MM.1S (cell line): Measurements from ENCODE around the gene TEX10.

Experiments
- DNase-seq: peaks from one replicate; pipeline ENCODE4 v3.0.0-alpha.2; 2015
- H2AFZ ChIP-seq: fragments of 300-600 bp; sonication (generic); 2 replicates; pipeline ENCODE4 v1.6.0; 2016; ENCODE audit warnings: antibody characterized with exemption, low read length
- H3F3A ChIP-seq: fragments of 300-600 bp; sonication (generic); 2 replicates; pipeline ENCODE4 v1.6.1; 2016; ENCODE audit warnings: mild to moderate bottlenecking, antibody characterized with exemption, low read length, moderate library complexity, mixed read lengths; ENCODE audit not compliant: insufficient read depth
- H3K27ac ChIP-seq: fragments of 300-600 bp; sonication (generic); 2 replicates; pipeline ENCODE4 v1.5.1; 2016; ENCODE audit warnings: mild to moderate bottlenecking, low read length
- H3K27me3 ChIP-seq: fragments of 300-600 bp; sonication (generic); replicated peaks from 2 replicates; pipeline ENCODE4 v1.6.0; 2016; ENCODE audit warnings: low read length; ENCODE audit not compliant: insufficient read depth
- H3K36me3 ChIP-seq: fragments of 300-600 bp; sonication (generic); replicated peaks from 2 replicates; pipeline ENCODE4 v1.6.1; 2016; ENCODE audit warnings: mild to moderate bottlenecking, low read length, mixed read lengths; ENCODE audit not compliant: insufficient read depth
- H3K4me1 ChIP-seq: fragments of 300-600 bp; sonication (generic); 2 replicates; pipeline ENCODE4 v1.6.1; 2016; ENCODE audit warnings: low read length, mixed read lengths
- H3K4me2 ChIP-seq: fragments of 300-600 bp; sonication (generic); 2 replicates; pipeline ENCODE4 v1.6.0; 2016; ENCODE audit warnings: low read depth, low read length
- H3K4me3 ChIP-seq: fragments of 300-600 bp; sonication (generic); 2 replicates; pipeline ENCODE4 v1.5.1; 2016; ENCODE audit warnings: low read length, mixed read lengths
- H3K79me2 ChIP-seq: fragments of 300-600 bp; sonication (generic); 2 replicates; pipeline ENCODE4 v1.6.1; 2016; ENCODE audit warnings: mixed run types, low read length, mixed read lengths
- H3K9ac ChIP-seq: fragments of 300-600 bp; sonication (generic); 2 replicates; pipeline ENCODE4 v1.6.1; 2016; ENCODE audit warnings: low read length, mixed read lengths
- H3K9me2 ChIP-seq: fragments of 300-600 bp; sonication (generic); replicated peaks from 2 replicates; pipeline ENCODE4 v1.6.1; 2016; ENCODE audit warnings: mild to moderate bottlenecking, low read length, mixed read lengths; ENCODE audit not compliant: insufficient read depth
- H3K9me3 ChIP-seq: fragments of 300-600 bp; sonication (generic); replicated peaks from 2 replicates; pipeline ENCODE4 v1.6.1; 2016; ENCODE audit warnings: mild to moderate bottlenecking, low read length, mixed read lengths; ENCODE audit not compliant: insufficient read depth
- H4K20me1 ChIP-seq: fragments of 300-600 bp; sonication (generic); 2 replicates; pipeline ENCODE4 v1.6.1; 2016; ENCODE audit warnings: mild to moderate bottlenecking, low read length, moderate library complexity, mixed read lengths; ENCODE audit not compliant: insufficient read depth
- EZH2 ChIP-seq: fragments of 300-600 bp; sonication (generic); optimal IDR thresholded peaks from 2 replicates; pipeline ENCODE3; 2017; ENCODE audit warnings: low read depth, mild to moderate bottlenecking, antibody characterized with exemption, low read length, mixed read lengths
- EZH2phosphoT487 ChIP-seq: fragments of 300-600 bp; sonication (generic); IDR thresholded peaks from 2 replicates; pipeline ENCODE4 v1.6.1; 2018; ENCODE audit warnings: antibody characterized with exemption, low read length
- TF ChIP-seq, protein P1 (sequence below): fragments of 300-600 bp; sonication (generic); IDR thresholded peaks from 2 replicates; pipeline ENCODE4 v1.5.1; 2016; ENCODE audit warnings: antibody characterized with exemption, low read length, mixed read lengths

The TEX10 gene

DNA sequence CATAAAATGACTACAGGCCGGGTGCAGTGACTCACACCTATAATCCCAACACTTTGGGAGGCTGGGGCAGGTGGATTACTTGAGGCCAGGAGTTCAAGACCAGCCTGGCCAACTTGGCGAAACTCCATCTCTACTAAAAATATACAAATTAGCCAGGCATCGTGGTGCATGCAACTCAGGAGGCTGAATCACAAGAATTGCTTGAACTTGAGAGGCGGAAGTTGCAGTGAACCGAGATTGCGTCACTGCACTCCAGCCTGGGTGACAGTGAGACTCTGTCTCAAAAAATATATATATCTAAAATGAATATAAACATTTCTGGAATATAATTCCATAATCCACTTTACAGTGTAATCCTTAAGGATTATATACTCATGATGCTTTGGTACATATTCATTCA is 66.5 kb downstream of the TEX10 start:
- DNase-seq, result no peak
- no peak for TF ChIP-seq EZH2phosphoT487
- no peak for TF ChIP-seq EZH2
- TF ChIP-seq, protein P1, sequence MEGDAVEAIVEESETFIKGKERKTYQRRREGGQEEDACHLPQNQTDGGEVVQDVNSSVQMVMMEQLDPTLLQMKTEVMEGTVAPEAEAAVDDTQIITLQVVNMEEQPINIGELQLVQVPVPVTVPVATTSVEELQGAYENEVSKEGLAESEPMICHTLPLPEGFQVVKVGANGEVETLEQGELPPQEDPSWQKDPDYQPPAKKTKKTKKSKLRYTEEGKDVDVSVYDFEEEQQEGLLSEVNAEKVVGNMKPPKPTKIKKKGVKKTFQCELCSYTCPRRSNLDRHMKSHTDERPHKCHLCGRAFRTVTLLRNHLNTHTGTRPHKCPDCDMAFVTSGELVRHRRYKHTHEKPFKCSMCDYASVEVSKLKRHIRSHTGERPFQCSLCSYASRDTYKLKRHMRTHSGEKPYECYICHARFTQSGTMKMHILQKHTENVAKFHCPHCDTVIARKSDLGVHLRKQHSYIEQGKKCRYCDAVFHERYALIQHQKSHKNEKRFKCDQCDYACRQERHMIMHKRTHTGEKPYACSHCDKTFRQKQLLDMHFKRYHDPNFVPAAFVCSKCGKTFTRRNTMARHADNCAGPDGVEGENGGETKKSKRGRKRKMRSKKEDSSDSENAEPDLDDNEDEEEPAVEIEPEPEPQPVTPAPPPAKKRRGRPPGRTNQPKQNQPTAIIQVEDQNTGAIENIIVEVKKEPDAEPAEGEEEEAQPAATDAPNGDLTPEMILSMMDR, result no peak
- Histone ChIP-seq H3F3A (no peaks in the 10 kb centered on the region), H3K27me3 (no peaks in the 10 kb centered on the region), H3K9ac (no peak overlapping the region), H2AFZ (no peak overlapping the region), H3K9me3 (no peaks in the 10 kb centered on the region), H3K79me2 (no peaks in the 10 kb centered on the region), H3K4me2 (no peak overlapping the region), H3K36me3 (no peaks in the 10 kb centered on the region), H3K4me1 (no peaks in the 10 kb centered on the region), H3K4me3 (no peak overlapping the region), H3K9me2 (no peaks in the 10 kb centered on the region), H4K20me1 (no peaks in the 10 kb centered on the region), H3K27ac (no peak overlapping the region)

DNA sequence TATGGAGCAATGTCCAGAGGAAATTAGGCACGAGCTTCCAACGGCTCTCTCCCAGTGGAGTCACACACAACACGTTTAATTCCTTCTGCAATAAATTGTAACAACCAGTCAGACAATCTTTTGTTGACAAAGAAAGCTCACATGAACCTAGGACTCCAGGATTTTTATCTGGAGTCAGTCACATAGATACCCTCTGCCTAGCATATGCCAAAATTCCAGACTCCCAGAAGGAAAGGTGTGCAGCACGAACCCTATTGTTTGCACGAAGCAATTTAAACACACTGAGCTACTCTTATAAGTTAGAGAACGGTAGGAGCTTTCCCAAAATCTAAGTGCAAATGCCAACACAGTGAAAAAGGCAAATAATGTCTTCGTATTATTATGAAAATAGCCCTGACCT is 67.1 kb downstream of the TEX10 start:
- Histone ChIP-seq H3K9me3 (no peaks in the 10 kb centered on the region), H3K4me2 (no peak overlapping the region), H2AFZ (no peak overlapping the region), H3K79me2 (no peaks in the 10 kb centered on the region), H3K36me3 (no peaks in the 10 kb centered on the region), H3F3A (no peaks in the 10 kb centered on the region), H3K9me2 (no peaks in the 10 kb centered on the region), H3K9ac (no peak overlapping the region), H3K27ac (no peak overlapping the region), H3K4me3 (no peak overlapping the region), H4K20me1 (no peaks in the 10 kb centered on the region), H3K27me3 (no peaks in the 10 kb centered on the region), H3K4me1 (no peaks in the 10 kb centered on the region)
- TF ChIP-seq EZH2phosphoT487 (no peak), EZH2 (no peak)
- TF ChIP-seq, protein P1, result no peak
- no peak for DNase-seq

DNA sequence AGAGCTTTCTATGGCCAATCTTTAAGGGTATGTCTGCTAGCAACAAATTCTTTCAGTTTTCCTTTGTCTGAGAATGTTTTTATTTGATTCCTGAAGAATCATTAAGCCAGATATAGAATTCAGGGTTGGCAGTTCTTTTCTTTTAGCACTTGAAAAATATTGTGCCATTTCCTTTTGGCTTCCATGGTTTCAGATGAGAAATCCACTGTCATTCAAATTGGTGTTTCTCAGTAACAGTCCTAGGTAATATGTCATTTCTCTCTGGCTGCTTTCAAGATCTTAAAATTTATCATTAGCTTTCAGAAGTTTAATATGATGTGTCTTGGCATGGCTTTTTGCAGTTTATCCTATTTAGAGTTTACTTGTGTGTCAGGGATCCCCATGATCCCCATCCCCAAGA is 67.7 kb downstream of the TEX10 start:
- Histone ChIP-seq H3K4me2 (no peak overlapping the region), H3K9me3 (no peaks in the 10 kb centered on the region), H3K27me3 (no peaks in the 10 kb centered on the region), H3K4me1 (no peaks in the 10 kb centered on the region), H3K4me3 (no peak overlapping the region), H3K27ac (no peak overlapping the region), H3K36me3 (no peaks in the 10 kb centered on the region), H3K9me2 (no peaks in the 10 kb centered on the region), H3K79me2 (no peaks in the 10 kb centered on the region), H3F3A (no peaks in the 10 kb centered on the region), H2AFZ (no peak overlapping the region), H4K20me1 (no peaks in the 10 kb centered on the region), H3K9ac (no peak overlapping the region)
- no peak for DNase-seq
- TF ChIP-seq, protein P1, result no peak
- TF ChIP-seq EZH2phosphoT487, result no peak
- TF ChIP-seq EZH2, result no peak

DNA sequence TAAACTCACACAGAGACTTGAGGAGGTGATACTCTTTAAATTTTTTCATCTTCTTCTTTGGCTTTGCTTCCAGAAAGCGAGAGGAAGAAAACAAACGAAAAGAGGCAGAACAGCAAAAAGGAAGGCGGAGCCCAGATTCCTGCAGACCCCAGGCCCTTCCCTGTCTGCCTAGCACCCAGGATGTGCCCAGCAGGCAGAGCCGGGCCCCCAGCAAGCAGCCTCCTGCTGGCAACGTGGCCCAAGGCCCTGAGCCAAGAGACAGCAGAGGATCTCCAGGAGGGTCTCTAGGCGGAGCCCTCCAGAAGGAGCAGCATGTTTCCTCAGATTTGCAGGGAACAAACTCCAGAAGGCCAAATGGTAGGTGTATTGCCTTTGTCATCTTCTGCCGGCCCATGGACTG is 68.5 kb downstream of the TEX10 start:
- no peaks in the 10 kb centered on the region for H3K36me3 ChIP-seq
- TF ChIP-seq EZH2 (no peak), EZH2phosphoT487 (no peak)
- TF ChIP-seq, protein P1, result no peak

More for the DNA sequence above, 68.5 kb downstream of the TEX10 start:
- no peaks in the 10 kb centered on the region for H3K9me2 ChIP-seq
- H3F3A ChIP-seq, result no peaks in the 10 kb centered on the region
- no peak overlapping the region for H3K4me2 ChIP-seq
- no peaks in the 10 kb centered on the region for H3K4me1 ChIP-seq
- H3K27me3 ChIP-seq, result no peaks in the 10 kb centered on the region
- H3K27ac ChIP-seq, result no peak overlapping the region
- H3K4me3 ChIP-seq, result no peak overlapping the region
- H2AFZ ChIP-seq, result no peak overlapping the region
- DNase-seq, result no peak
- no peaks in the 10 kb centered on the region for H3K79me2 ChIP-seq
- no peaks in the 10 kb centered on the region for H4K20me1 ChIP-seq
- H3K9me3 ChIP-seq, result no peaks in the 10 kb centered on the region
- H3K9ac ChIP-seq, result no peak overlapping the region
